Progenitor cell of endocrine pancreas (in vitro differentiated cells): Measurements from ENCODE around the gene LEFTY2. TPM values are rescaled to one million over a fixed set of nuclear protein-coding genes. Genes with fewer than 3 reads are reported as not detected.

Experiments
- DNase-seq: peaks from one replicate; pipeline ENCODE4 v3.0.0; 2021; ENCODE audit warnings: low spot score; ENCODE audit not compliant: unreplicated experiment
- H3K27ac Mint-ChIP-seq: 2 replicates; pipeline ENCODE4 v1.8.0; 2021; ENCODE audit warnings: mild to moderate bottlenecking, moderate library complexity, mixed read lengths
- H3K27me3 Mint-ChIP-seq: 2 replicates; pipeline ENCODE4 v1.8.0; 2021; ENCODE audit warnings: mixed read lengths
- H3K36me3 Mint-ChIP-seq: 2 replicates; pipeline ENCODE4 v1.8.0; 2022; ENCODE audit warnings: mixed read lengths; ENCODE audit not compliant: insufficient read depth
- H3K4me1 Mint-ChIP-seq: 2 replicates; pipeline ENCODE4 v1.8.0; 2021; ENCODE audit warnings: low read depth, mixed read lengths
- H3K4me3 Mint-ChIP-seq: 2 replicates; pipeline ENCODE4 v1.8.0; 2021; ENCODE audit warnings: low read depth, mild to moderate bottlenecking, moderate library complexity, mixed read lengths
- H3K9me3 Mint-ChIP-seq: 2 replicates; pipeline ENCODE4 v1.8.0; 2021; ENCODE audit warnings: low read depth, mixed read lengths
- CTCF ChIP-seq: fragments of 200-600 bp; sonication (generic); IDR thresholded peaks from one replicate; pipeline ENCODE4 v1.5.0; 2021; ENCODE audit warnings: antibody characterized with exemption, mild to moderate bottlenecking; ENCODE audit not compliant: unreplicated experiment
- total RNA-seq: library from RNA; stranded (reverse); gene quantifications from 2 replicates; pipeline ENCODE4 v1.2.1, GENCODE V29; 2021

The LEFTY2 gene
- total RNA-seq, 1 donor from 2014 or later: 0.22 TPM

- Mint-ChIP-seq H3K27me3 (peaks cover 38% of the 10 kb centered on the region), H3K27ac (no peak overlapping the region), H3K4me1 (no peaks in the 10 kb centered on the region), H3K4me3 (no peak overlapping the region), H3K36me3 (no peaks in the 10 kb centered on the region), H3K9me3 (no peaks in the 10 kb centered on the region)
- TF ChIP-seq CTCF: no peak
- DNase-seq: no peak
Measured at GRCh38 chr1:225954753-225955152, 13.7 kb upstream of the LEFTY2 start.

DNA sequence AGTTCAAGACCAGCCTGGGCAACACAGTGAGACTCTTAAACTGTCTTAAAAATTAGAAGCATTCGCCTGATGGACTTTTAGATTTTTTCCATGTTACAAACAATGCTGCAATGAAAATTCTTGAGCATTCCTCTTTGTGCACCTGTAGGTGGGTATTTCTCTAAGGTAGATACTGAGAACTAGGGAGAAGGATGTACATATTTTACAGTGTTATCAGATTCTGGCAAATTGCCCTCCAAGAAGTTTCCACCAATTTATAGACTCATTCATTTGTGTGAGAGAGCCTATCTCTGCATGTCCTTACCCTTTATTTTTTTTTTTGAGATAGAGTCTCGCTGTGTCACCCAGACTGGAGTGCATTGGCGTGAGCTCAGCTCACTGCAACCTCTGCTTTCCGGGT is 12.3 kb upstream of the LEFTY2 start:
- TF ChIP-seq CTCF: no peak
- H3K4me1 Mint-ChIP-seq: peaks cover 3% of the 10 kb centered on the region
- H3K4me3 Mint-ChIP-seq: no peak overlapping the region
- H3K9me3 Mint-ChIP-seq: no peaks in the 10 kb centered on the region
- DNase-seq: no peak
- no peaks in the 10 kb centered on the region for H3K36me3 Mint-ChIP-seq
- H3K27ac Mint-ChIP-seq: no peak overlapping the region
- H3K27me3 Mint-ChIP-seq: peaks cover 48% of the 10 kb centered on the region

DNA sequence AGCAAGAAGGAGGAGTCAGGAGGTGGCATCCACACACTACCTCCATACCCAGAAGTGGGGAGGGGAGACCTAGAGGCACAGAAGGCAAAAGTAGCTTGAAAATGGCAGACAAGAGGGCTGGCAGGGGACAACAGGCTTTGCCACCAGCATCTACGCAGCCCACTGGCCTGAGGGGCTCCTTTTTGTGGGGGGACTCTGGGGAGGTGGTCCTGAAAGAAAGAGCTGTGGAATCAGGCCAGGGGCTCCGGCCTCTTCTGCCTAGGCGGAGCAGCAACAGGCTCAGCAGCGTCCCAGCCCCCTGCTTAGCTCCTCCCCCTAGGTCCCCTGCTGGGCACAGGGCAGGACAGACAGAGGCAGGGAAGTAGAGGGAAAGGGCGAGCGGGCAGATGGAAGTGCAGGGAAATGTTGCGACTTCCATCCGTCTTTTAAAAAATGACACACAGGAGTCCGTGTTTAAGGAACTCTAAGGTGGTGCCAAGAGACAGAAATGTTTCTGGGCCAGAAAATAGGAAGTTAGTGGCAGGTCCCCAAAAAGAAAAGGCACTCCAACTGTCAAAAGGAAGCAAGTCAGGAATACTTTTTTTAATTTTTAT is 10.0 kb upstream of the LEFTY2 start:
- Mint-ChIP-seq H3K27ac (no peak overlapping the region), H3K4me1 (peaks cover 3% of the 10 kb centered on the region), H3K36me3 (no peaks in the 10 kb centered on the region), H3K9me3 (no peaks in the 10 kb centered on the region), H3K4me3 (no peak overlapping the region), H3K27me3 (peaks cover 58% of the 10 kb centered on the region)
- DNase-seq: no peak
- no peak for TF ChIP-seq CTCF

- Mint-ChIP-seq H3K36me3 (no peaks in the 10 kb centered on the region), H3K27ac (no peak overlapping the region), H3K27me3 (peaks cover 65% of the 10 kb centered on the region), H3K4me3 (no peak overlapping the region), H3K9me3 (no peaks in the 10 kb centered on the region), H3K4me1 (peaks cover 10% of the 10 kb centered on the region)
- no peak for DNase-seq
- TF ChIP-seq CTCF: no peak
Measured at GRCh38 chr1:225949041-225949440, 8.0 kb upstream of the LEFTY2 start.

DNA sequence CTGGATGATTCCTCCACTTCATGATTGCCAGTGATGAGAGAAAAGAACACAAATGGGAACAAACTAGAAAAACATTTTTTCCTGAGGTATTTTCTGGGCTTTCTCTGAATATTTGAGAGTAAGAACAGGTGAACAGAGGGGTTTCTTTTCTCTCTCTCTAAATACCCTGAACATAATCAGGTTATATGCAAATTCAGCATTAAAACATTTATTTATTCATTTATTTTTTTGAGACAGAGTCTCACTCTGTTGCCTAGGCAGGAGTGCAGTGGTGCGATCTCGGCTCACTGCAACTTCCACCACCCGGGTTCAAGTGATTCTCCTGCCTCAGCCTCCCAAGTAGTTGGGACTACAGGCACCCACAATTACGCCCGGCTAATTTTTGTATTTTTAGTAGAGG is 5.8 kb upstream of the LEFTY2 start:
- H3K4me3 Mint-ChIP-seq: no peak overlapping the region
- no peak for TF ChIP-seq CTCF
- peaks cover 59% of the 10 kb centered on the region for H3K27me3 Mint-ChIP-seq
- H3K36me3 Mint-ChIP-seq: no peaks in the 10 kb centered on the region
- no peak overlapping the region for H3K27ac Mint-ChIP-seq
- H3K4me1 Mint-ChIP-seq: peaks cover 10% of the 10 kb centered on the region
- H3K9me3 Mint-ChIP-seq: no peaks in the 10 kb centered on the region
- no peak for DNase-seq
